ENCODE measurements around the gene IPO4. TPM values are rescaled to one million over a fixed set of nuclear protein-coding genes. Genes with fewer than 3 reads are reported as not detected.

Gene IPO4
- total and polyA plus RNA-seq, 2 of the 13 experiments (the other 11 are each of a cell fraction or from before 2014, with no cell fraction given): 39.0 to 179 TPM

- TF ChIP-seq JUND (CRISPR knock-in tag; IDR thresholded peaks at IDR 0.05) (no peak), AHDC1 (CRISPR knock-in tag; IDR thresholded peaks at IDR 0.05; ENCODE audit: borderline replicate concordance) (no peak), ZNF792 (CRISPR knock-in tag; IDR thresholded peaks at IDR 0.05) (peak; percentile 14; the same call in 1 of the 2 replicates), ZEB1 (IDR thresholded peaks at IDR 0.05; ENCODE audit: insufficient replicate concordance, low read depth) (no peak), ZSCAN12 (CRISPR knock-in tag; IDR thresholded peaks at IDR 0.05) (no peak; the same call in 1 of the 2 replicates), HNF4A (CRISPR knock-in tag; IDR thresholded peaks at IDR 0.05) (peak; percentile 87), ZNF770 (CRISPR knock-in tag; IDR thresholded peaks at IDR 0.05) (no peak), SRSF1 (optimal IDR thresholded peaks at IDR 0.05; ENCODE audit: low read depth, low read length) (peak; percentile 98), ERF (CRISPR knock-in tag; IDR thresholded peaks at IDR 0.05) (peak; percentile 88; the same call in 1 of the 2 replicates), ZXDC (CRISPR knock-in tag; IDR thresholded peaks at IDR 0.05) (no peak)
Measured at GRCh38 chr14:24146453-24146977, 42.1 kb downstream of the IPO4 start, which contains the start of gene PSME2 (continued).

All from HepG2 (cell line).